ENCODE results near the gene LSG1.

Gene LSG1

DNA sequence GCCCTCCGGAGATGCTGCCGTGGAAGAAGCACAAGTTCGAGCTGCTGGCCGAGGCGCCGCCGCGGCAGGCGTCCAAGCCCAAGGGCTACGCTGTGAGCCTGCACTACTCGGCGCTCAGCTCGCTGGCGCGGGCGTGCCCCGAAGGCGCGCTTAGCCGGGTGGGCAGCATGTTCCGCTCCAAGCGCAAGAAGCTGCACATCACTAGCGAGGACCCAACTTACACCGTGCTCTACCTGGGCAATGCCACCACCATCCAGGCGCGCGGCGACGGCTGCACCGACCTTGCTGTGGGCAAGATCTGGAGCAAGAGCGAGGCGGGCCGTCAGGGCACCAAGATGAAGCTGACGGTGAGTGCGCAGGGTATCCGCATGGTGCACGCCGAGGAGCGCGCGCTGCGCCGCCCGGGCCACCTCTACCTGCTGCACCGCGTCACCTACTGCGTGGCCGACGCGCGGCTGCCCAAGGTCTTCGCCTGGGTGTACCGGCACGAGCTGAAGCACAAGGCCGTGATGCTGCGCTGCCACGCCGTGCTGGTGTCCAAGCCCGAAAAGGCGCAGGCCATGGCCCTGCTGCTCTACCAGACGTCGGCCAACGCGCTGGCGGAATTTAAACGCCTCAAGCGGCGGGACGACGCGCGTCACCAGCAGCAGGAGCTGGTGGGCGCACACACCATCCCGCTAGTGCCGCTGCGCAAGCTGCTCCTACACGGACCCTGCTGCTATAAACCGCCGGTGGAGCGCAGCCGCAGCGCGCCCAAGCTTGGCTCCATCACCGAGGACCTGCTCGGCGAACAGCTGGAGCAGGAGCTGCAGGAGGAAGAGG lies 15.0 kb upstream of the LSG1 start:
- DNase-seq: no peak

DNA sequence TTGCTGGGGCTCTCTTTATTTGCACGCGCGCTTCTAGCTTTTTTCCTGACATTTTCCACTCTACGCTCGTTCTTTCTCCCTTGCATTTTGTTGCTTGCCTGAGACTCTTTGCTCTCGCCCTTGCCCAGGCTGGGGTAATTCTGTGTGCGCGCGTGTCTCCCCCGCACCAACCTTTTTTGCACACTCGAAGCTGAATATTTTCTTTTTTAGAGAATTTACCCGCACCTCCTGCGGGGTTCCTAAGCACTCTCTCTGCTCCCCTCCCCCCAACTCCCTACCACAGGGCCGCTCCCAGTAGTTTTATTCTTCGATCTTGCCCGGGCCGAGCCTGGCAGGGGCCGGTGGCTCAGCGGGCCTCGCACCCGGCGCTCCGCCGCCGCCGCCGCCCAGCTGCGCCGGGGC lies 14.4 kb upstream of the LSG1 start:
- no peak for DNase-seq

DNA sequence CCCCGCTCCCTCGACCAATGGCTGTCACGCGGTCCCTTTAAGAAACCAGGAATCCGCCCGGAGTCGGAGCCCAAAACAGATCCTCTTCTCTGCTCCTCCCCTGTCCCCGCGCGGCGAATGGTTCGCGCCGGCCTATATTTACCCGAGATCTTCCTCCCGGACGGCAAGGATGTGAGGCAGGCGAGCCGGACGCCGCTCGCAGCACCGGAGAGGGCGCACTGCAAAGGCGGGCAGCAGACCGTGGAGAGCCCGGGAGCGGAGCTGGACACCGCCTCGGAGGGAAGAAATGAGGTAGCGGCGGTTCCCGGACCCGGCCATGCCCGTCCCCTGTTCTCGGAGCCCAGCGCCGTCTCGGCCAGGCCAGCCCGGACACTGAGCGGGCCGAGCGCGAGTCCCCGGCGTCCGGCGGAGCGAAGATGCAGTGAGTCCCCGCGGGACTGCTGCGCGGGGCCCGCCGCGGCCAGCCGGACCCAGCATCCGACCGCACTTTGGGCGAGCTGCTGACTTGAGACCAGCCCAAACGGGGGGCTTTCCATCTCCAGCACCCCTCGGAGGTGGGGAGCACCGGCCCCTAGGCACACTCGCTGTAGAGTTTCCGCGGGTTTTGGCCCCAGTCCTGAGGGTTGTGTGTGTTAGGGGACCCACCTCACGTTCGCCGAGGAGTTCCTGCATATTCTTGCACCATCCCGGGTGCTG lies 13.9 kb upstream of the LSG1 start, which contains the start of gene FAM43A:
Gene FAM43A, plus strand, starts transcription at position 166 of the 696 bp plus-strand sequence. CDS start 944 bp downstream, outside the sequence.
- peak; percentile 59 for DNase-seq

DNA sequence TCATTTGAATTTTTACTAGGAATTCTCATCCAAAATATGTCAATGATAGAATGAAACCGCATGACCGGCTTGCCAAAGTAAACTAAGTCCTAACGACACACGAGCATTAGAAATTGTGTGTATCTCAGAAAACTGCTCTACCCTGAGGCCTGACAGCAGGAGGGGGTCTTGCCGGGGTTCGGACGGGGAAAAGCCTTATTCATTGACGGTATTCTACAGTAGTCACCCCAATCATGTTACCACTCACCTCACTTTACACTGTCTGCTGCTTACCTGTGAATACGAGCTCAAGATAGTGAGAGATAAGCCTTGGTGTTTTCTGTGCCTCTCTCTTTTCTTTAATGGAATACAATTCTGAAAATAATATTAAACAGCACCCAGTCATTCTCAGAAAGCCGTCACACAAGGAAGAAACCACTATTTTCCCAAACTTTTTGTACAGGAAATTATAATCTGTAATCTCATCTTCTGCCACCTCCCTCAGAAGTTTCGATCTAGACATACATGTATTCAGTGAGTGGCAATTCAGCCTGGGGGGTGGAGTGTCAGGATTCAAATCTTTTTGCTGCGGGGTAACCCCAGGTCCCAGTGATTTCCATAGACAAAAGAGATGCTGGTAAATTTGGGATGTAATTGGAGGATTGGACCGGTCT lies 13.2 kb upstream of the LSG1 start:
- DNase-seq: no peak

DNA sequence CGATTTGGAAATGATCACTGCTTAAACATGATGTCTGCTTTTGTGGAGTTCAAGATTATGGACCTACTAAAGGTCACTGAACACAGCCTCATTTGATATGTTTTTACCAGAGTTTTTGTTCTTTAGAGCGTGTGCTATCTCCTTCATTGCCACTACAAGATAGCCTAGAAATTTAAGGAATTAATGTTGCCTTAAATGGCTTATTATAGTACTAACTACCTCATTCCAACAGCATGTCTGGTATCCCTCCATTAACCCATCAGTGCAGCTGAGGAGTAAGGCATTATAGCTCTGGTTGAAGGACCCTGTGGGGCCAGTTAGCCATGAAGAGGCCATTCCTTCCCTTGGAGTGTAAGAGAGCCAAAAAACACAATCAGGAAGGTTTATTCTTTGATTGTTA lies 11.4 kb upstream of the LSG1 start:
- DNase-seq: no peak

DNA sequence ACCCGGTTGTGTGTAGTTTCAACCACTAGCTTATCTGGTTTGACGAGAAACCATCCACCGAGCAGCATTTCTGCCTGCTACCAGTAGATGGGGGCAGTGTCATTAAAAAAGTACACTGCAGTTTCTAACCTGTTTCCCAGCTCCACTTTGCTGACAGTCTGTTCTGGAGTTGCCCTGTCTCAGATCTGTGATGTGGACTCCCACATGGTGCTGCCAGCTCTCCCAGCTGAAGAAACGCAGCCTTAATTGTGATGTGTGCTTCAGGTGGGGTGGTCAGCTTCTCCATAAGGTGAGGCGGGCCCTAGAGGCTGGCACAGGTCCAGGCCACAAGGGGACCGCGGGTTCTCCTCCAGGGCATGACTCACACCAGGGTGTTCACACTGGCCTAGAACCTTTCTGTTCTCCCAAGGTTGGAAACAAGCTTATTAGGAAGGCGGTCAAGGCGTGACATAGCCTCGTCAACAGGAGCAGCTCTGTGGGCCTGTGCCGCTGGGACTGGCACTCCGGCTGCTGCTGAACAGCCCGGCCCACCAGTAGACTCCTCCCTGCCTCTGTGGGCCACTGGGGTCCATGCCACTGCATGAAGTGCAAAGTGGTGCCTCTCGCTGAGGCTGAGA lies 10.8 kb upstream of the LSG1 start:
- peak; percentile 86 for DNase-seq

DNA sequence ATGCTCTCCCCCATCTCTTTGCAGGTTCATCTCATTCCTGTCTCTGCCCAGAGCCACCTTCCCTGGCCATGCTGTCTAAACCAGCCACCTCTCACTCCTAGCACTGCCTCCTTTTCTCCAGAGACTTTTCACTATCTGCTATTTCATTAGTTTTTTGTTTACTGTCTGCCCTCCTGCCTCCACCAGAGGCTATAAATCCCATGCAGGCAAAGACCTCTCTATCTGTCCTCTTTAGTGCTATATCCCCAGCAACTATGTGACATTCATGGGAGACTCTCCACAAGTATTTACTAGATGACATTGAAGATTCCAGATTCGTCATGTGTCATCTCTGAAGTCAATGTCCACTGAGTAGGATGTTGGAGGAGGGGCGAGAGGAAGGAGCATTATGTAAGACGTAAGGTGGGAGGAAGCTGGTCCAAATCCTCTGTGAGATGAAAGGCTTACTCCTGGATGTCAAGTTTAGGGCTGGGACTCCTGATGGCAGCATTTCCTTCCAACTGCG lies 10.2 kb upstream of the LSG1 start:
- DNase-seq: no peak

DNA sequence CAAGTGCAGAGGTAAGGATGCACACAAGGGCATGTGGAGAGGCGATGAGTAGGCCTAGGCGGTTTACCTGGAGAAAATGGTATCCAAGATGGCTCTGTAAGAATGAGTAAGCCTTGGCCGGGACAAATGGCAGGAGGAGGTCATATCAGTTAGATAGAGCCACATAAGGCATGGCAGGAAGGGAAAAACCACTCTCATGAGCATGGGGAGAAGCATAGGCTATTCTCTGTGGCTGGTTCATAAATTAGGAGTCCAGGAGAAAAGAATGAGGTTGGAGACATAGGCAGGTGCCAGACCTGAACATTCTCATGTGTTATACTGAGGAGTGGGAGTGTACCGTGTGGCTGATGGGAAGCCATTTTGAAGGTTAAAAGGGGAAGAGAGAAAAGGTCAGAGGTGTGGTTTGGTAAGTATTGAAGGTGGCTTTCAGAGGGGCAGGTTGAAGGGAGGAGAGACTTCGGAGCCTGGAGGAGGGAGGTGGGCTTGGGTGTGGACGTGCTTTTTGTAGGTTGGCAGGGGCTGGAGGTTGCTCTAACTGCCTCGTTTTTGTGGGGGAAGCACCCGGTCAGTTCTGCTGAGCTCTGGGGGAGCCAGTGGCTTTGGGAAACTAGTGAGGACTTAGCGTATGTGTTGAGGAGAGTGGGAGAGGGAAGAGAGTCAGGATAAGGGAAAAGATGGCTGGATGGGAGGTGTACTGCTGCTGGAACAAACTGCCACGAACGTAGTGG lies 9.1 kb upstream of the LSG1 start:
- DNase-seq: no peak

DNA sequence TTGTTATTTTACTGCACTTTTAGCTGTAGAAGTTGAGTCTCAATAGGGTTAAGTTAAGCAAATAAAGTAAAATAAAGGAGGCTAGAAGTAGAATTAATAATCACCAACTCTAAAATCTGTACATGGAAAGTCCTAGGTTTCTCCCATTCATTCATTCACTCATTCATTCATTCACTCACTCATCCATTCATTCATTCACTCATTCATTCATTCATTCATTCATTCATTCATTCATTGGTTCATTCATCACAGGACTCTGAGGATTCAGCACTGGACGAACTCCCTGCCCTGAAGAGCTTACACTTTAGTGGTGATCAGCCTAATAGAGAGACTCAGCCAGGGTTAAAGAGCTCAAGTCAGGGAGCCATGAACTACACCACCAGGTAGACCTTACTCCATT lies 4.5 kb upstream of the LSG1 start:
- no peak for DNase-seq

DNA sequence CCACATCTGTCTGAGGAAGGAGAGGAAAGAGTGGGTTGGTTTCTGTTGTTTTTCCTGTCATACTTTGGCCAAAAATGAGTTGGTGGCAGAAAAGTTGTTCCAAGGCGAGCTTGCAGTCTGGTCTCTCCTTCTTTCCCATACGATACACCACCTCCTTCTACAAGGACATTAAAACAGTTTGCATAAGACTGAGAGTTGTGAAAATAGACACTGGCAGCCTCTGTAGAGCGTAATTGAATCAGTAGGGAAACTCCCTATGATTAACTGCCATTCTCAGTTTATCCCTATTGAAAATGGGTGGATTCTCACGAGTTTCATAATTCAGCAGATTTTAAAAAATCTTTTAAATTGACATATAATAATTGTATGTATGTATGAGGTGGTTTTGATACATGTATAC lies 3.7 kb upstream of the LSG1 start:
- DNase-seq: no peak

DNA sequence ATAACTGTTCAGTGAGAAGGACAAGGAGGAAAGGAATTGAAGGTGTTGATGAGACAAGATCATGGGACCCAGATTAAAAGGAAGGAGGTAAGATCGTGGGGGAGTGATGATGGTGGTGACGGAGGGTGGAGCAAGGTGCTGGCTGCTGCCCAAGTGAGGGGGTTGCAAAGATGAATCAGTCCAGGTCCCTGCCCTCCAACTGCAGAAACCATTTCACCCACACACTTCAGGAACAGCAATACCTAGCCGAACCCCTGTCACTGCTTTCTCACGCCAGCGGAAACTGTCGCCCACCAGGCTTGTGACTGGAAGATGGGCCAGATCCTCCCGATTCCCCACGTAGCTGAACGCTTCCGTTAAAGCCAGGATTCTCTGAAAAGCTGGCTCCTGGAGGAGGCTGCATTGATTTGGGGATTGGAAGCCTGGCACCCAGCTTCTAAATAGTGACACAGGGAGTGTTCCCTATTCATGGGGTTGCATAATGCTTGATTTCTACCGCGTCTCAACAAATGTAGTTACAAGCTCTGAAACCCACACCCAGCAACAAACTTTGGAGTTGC lies 3.2 kb upstream of the LSG1 start:
- no peak for DNase-seq

DNA sequence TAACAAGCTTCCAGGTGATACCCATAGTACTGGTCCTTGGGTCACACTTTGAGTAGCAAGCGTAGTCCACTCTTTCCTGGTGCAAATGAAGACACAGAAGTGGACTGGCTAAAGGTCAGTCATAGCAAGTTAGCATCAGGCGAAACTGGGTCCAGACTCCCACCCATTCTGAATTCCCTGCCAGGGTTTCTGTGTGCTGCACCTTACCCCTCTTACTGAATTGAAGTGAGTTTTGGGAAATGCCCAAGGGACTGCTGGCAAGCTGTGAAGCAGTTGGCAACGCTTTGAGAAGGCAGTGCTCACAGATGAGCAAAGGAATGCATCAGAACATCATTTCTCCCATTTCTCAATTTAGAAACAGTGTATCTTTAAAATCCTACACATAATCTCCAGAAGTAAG lies 1.8 kb upstream of the LSG1 start:
- no peak for DNase-seq

DNA sequence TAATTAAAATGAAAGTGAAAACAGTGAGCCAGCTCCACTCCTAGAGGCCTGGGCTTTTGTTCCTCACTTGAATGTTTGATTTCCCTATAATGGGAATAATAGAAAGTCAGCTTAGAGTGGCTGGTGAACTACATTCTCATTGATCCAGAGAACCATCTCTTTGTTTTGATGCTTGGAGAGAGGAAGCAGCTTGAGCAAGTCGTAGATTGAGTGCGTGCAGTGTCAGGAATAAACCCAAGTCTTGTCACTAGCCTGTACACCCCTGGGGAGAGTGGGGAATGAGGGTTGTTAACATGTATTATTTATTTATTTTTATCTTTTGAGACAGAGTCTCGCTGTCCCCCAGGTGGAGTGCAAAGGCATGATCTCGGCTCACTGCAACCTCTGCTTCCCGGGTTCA lies 885 bp upstream of the LSG1 start:
- DNase-seq: no peak

DNA sequence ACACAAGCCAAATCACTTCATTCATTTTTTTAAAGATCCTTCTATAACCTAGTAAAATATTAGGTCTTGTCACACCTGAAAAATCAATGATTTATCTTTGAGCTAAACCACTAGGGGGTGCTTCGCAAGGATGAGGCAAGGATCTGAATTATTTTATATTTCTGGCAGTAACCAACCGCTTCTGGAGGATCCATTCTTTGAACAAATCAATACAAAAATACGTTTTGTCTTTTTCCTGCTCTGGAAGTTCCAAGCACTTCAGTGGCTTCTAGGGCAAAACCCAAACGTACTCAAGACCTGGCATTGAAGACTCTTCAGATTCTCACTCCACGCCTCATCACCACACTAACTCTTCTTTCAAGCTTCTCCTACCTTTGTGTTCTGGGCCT lies 486 bp downstream of the LSG1 start:
- peak; percentile 42 for DNase-seq

DNA sequence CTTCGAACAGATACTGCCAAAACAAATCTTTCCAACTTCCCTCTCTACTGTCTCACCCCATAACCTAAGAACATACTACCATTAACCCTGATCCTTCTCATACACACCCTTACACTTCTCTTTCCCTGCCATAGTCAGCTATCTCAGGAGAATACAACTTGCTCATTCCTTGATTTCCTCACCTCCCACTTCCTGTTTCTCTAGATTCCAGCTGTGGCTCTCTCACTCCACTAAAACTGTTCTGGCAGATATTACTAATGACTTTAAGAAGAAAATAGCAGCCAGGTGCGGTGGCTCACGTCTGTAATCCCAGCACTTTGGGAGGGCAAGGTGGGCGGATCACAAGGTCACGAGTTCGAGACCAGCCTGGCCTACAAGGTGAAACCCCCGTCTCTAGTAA lies 4.6 kb downstream of the LSG1 start:
- no peak for DNase-seq

DNA sequence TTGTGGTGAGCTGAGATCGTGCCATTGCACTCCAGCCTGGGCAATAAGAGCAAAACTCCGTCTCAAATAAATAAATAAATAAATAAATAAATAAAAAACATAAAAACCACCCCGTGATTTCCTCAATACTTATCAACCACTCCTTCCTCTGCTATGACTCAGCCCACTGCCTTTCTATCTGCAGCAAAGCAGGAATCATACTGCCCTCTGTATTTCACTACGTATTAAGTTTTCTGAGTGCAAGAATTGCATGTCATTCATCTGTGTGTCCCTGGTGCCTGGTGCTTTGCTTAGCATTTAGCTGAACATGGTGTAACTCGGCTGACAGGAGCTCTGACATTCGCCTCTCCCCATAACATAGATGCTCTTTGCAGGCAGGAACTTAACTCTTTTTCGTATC lies 7.1 kb downstream of the LSG1 start:
- no peak for DNase-seq

DNA sequence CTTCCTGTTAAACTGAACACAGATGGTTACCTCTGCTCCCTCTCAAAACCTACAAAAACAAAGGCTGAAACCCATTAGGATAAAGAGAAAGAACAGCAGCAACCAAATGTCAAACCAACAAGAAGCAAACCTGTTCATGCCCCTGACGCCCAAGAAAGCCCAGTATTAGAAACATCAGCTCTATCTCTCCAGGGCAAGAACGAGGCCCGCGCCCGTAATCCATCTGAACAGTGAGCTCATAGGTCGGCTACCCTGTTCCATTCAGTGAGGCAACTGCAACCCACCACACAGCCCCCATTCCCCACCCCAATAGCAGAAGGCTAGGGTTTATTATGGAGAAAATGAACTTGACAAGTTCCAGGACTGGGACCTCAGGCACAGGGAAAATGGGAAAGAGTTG lies 10.0 kb downstream of the LSG1 start:
- no peak for DNase-seq

DNA sequence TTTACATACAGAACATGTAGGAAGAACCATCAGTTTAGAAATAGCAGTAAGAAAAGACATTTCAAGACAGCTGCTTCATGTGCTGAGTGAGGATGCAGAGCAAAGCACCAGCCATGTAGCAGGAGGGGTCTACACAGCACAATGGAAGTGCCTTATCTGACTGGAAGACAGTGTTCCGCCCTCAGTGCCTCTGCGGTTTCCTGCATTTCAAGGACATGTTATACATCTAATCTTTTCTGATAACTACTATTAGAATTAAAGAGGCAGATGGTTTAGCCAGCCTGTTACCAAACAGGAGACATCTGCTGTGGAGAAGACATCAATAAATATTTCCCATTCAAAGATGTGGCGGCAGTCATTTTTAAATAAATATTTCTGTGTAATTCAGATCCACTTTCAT lies 10.6 kb downstream of the LSG1 start:
- peak; percentile 27 for DNase-seq

DNA sequence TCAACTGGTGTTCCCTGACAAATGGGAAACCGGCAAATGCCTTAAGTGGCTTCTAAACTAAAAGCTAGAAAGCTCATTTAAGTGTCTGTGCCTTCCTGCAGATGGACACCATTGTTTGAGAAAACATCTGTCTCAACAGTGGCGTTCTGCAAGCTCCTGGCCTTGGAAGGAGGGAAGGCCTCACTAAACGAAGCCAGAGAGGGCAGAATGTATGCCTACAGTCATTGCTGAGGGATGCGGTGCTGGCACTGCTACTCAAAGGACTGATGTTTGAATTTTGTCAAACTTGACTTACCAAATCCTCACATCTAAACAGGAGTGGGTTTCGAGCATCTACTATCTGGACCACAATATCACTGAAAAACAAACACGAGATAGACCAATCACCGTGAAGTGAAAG lies 12.2 kb downstream of the LSG1 start:
- no peak for DNase-seq

DNA sequence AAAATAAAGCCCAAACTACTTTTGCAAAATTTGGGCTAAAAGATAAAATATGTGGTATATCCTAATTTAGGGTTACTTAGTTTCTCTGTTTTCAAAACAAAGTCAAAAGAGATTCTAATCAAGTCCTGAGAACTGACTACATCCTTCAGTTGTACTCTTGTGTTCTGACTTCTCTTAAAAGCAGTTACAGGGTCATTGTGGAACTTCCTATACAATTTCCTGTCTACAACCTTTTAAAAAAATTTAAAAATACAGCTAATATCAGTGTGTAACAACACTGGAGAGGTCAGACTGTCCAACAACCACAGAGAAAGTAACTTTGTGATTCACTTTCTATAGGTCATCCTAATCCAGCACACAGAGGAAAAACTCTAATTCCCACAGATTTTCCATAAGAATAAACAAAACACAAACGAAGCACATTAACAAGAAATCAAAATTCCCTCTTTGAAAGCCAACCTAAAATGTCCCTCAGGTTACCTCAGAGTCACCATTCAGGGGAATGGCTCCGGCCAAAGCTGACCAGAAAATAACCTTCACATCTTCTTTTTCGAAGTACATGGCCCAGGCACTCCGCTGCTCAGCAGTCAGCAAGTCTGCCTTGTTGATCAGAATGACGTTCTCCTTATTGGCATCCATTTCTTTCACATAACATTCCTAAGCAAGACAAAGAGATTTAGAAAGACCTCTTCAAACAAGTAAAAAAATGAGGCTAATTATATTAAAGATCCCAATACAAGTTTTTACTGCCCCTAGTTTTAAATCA lies 13.3 kb downstream of the LSG1 start:
- DNase-seq: no peak

DNA sequence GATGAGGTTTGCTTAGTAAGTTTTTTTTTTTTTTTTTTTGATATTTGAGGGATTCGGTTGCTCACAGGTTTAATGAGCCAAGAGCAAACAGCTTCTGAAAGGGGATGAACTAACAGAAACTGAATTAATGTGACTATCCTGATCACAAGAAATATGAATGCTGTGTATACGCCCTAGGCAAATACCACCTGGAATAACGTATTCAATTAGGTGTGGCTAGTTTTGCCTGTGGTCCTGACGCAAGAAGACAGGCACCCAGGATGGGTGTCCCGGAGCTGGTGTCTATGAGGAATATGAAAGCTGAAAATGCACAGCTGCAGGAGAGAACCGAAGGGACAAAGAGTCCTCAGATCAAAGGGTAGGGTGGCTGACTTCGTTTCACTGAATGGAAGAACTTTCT lies 14.6 kb downstream of the LSG1 start:
- no peak for DNase-seq

DNA sequence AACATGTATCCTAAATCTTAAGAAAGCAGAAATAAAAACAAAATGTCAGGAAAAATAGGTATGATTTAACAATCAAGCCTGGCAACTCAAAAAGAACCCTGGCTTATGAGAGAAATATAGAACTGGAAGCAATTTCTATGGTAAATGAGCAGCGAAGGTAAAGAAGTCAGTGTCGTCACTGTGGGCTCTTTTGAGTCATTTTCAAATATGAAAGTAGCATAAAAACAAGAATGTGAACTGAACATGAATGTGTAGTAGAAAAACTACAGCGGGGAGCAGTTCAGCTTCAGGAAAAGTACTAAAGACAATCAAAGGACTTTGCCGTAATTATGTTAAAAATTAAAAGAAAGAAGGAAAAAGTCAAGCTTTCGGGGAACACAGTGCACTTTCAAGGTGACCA lies 17.5 kb downstream of the LSG1 start:
- no peak for DNase-seq
